ENCODE measurements around the gene ART3. TPM values are rescaled to one million over a fixed set of nuclear protein-coding genes. Genes with fewer than 3 reads are reported as not detected.

Gene ART3
- total RNA-seq, 1 donor from 2014 or later: not detected

- DNase-seq (ENCODE audit: low read depth): no peak
- TF ChIP-seq CTCF (conservative IDR thresholded peaks at IDR 0.05; ENCODE audit: low read depth, low read length): no peak
- H3K4me3 ChIP-seq (ENCODE audit: low read depth, low read length): no peak overlapping the region
Observed at GRCh38 chr4:76078033-76078613, 3.6 kb downstream of the ART3 start.

- H3K4me3 ChIP-seq (ENCODE audit: low read depth, low read length): no peak overlapping the region
- no peak for TF ChIP-seq CTCF (conservative IDR thresholded peaks at IDR 0.05; ENCODE audit: low read depth, low read length)
- DNase-seq (ENCODE audit: low read depth): no peak
Observed at GRCh38 chr4:76083386-76083988, 9.0 kb downstream of the ART3 start.

- DNase-seq (ENCODE audit: low read depth): no peak
- no peak for TF ChIP-seq CTCF (conservative IDR thresholded peaks at IDR 0.05; ENCODE audit: low read depth, low read length)
- no peak overlapping the region for H3K4me3 ChIP-seq (ENCODE audit: low read depth, low read length)
Observed at GRCh38 chr4:76084542-76084941, 10.0 kb downstream of the ART3 start.

- peak; percentile 76 for TF ChIP-seq CTCF (conservative IDR thresholded peaks at IDR 0.05; ENCODE audit: low read depth, low read length)
- DNase-seq (ENCODE audit: low read depth): peak; percentile 20
- H3K4me3 ChIP-seq (ENCODE audit: low read depth, low read length): no peak overlapping the region
Observed at GRCh38 chr4:76087007-76087769, 12.7 kb downstream of the ART3 start.

- DNase-seq (ENCODE audit: low read depth): no peak
- no peak overlapping the region for H3K4me3 ChIP-seq (ENCODE audit: low read depth, low read length)
- TF ChIP-seq CTCF (conservative IDR thresholded peaks at IDR 0.05; ENCODE audit: low read depth, low read length): no peak
Observed at GRCh38 chr4:76088719-76089118, 14.2 kb downstream of the ART3 start.

GRCh38 chr4:76090241-76090691 is 15.8 kb downstream of the ART3 start:
- TF ChIP-seq CTCF (conservative IDR thresholded peaks at IDR 0.05; ENCODE audit: low read depth, low read length): no peak
- no peak overlapping the region for H3K4me3 ChIP-seq (ENCODE audit: low read depth, low read length)
- DNase-seq (ENCODE audit: low read depth): no peak
